ENCODE data around the gene MICAL2.

MICAL2 gene

DNA sequence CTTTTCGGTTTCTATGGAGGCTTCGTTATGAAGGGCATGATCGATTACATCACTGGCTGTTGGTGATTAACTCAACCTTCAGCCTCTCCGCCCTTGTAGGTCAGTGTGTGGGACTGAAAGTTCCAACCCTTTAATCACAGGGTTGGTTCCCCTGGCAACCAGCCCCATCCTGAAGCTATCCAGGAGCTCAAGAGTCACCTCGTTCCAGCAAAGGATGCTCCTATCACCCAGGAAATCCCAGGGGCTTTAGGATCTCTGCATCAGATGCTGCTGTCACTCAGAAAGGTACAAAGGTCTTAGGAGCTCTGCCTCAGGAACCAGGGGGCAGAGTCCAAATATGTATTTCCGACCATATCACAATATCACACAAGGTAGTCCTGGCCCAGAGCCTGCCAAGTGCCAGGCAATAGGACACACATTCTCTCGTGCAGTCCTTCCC is 143.5 kb downstream of the MICAL2 start:
- DNase-seq, result no peak

DNA sequence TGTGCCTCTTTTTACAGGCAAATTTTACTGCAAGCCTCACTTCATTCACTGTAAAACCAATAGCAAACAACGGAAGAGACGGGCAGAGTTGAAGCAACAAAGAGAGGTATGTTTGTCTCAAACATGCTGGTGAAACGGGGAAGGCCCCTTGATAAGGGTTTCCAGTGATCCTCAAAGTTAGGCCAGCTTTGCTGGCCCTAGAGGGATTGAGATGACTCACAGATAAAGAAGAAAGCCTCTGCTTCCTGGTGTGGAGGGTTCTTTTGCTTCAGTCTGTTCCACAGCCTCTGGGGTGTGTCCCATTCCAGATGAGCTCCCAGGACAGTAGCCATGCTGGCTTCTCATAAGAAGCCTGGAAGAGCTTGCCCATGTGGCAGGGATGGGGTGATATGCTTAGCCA is 148.1 kb downstream of the MICAL2 start:
- no peak for DNase-seq

DNA sequence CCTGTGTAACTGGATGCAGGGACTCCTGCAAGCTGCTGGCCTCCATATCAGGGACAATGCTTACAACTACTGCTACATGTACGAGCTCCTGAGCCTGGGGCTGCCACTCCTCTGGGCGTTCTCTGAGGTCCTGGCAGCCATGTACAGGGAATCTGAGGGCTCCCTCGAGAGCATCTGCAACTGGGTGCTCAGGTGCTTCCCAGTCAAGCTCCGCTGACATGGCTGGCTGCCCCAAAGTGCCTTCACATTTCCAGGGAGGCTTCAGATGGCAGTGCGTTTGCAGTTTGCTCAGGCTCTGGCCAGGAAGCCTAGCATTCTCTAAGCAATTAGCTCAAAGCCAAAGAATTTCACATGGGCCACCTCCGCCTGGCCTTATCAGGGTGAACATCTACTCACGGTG is 149.6 kb downstream of the MICAL2 start:
- DNase-seq, result no peak

DNA sequence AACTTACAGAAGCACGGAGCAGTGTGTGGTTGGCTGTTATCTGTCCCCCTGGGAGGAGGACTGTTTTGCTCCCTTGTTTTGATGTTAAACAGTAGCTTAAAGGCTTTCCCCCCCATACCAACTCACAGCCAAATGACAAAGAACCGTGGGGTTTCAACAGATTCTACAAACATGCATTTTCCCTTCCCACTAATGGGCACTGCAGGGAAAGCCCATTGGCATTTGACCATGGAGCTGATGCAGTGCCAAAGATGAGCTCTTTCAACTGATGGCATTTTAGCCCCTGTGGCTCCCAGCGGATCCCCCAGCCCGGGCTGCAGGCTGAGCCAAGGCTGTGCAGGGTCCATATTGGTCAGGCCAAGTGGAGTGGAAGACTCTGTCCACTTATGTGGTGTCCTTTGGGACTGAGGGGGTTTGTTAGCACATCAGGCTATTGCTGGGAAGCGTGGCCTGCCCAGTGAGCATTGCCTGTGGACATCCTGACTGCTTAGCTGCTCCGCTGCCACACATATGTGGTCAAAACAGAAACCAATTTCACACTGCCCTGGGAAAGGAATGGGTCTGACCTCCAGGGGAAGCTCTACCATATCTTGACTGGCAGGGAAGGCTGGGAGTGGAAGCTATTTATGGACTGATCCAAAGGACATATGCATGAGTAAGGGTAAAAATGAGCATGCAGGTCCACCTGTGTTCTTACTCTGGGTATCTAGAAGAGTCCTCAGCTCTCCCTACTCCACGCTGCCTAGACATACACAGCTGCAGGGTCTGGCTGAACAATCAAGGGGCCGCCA is 150.5 kb downstream of the MICAL2 start:
- DNase-seq, result no peak

DNA sequence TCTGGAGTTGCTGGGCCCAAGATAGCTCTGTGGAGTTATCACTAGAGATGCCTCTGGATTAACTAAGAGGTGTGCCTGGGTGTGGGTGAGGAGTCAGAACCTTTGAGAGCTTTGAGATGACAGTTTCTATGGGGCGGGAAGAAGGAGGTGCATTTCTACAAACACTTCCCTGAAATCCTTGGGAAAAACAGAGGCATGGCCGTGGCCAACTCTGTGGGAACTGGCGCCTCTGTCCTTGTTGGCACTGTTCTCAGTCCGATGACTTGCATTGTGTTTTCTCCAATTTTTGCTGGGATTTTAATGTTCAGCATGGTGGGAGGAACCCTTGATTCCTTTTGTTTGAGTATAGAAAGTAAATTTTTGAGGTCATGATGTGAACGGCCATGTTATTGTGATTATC is 151.2 kb downstream of the MICAL2 start:
- no peak for DNase-seq

DNA sequence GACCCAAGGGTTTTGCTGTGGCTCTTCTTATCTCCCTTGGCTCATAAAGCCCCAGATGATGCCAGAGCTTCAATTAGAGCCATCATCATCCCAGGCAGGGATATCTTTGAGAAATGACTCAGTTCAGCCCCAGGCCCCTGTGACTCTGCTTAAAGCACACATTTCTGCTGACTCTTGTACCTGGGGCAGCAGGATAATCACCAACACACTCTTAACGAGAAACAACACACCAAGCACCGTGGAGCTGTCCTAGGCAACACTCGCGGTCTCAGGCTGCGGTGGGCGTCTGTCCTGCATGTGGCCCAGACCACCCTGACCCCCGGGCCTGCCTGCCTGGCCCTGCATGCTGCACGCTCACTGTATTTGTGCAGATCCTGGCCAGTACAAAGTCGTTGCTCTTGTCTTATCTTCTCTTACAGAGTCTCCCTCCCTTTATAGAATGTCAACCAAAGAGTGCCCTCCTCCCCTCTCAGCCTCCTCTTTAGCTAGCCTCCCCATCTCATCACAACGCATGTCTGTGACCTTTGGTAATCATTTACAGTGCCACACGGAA is 152.8 kb downstream of the MICAL2 start:
- DNase-seq, result no peak

DNA sequence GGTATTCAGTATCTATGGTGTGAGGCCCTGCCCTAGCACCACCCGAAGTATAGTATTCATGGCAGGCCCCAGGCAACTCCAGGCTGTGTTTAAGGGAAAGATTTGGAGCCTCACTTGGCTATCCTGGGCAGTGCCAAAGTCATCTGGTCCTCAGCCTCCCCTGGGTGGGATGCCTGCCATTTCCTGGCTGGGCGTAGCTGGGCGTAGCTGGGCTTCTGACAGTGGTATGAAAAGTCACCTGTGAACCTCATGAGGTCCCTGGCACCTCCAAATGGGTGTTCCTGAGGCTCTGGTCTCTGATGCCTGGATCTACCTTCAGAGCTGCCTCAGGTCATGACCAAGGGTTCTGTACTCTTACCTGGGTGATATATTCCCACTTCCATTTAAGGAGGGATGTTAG is 154.0 kb downstream of the MICAL2 start:
- no peak for DNase-seq

DNA sequence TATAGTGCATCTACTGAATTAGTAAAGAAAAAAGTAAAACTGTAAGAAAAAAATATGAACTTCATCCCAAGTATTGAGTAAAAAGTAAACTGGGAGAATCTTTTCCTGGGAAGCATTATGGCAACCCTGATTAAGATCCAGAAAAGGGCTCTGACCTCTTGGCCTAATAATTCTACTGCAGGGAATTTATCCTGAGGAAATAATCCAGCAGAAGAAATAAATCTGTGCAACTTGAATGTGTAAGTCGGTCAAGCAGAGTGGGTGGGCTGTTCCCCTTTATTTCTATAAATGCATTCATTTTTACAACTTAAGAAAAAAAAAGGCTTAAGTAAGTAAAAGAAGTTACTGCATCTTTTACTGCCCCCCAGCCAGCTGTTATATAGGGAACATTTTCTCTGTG is 155.7 kb downstream of the MICAL2 start:
- DNase-seq, result no peak

DNA sequence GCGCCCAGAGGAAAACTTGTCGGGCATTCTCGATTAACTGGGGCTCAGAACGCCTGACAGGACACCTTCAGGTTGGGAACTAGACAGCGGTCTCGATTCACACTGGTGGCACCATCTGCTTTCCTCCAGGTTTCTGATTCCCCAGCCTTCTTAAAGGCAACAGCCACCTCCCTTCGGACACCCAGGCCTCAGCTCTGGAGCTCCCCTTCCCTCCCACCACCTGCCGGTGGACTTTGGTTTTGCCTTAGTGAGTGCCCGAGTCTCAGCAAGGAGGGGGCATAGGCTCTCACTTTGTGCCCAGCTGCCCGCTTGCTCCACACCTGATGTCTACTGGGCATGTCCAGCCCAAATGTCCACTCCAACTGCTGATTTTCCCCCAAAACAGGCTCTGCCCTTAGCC is 156.6 kb downstream of the MICAL2 start:
- no peak for DNase-seq

DNA sequence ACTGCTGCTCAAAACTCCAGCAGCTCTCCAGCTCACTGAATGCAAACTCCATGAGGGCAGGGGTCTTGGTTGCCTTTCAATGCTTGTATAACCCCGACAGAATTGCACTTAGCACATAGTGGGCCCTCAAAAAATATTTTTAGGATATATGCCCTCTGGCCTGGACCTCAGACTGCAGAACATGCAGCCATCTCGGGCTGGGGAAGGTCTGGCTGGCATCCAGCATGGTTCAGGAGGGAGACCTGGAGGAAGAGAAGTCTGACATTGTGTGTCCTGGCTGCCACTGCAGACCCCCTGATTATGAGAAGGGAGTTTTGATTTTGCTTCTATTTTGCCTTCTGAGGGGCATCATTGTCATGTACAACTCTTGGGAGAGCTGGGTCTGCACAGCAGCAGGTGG is 157.5 kb downstream of the MICAL2 start:
- DNase-seq, result no peak

DNA sequence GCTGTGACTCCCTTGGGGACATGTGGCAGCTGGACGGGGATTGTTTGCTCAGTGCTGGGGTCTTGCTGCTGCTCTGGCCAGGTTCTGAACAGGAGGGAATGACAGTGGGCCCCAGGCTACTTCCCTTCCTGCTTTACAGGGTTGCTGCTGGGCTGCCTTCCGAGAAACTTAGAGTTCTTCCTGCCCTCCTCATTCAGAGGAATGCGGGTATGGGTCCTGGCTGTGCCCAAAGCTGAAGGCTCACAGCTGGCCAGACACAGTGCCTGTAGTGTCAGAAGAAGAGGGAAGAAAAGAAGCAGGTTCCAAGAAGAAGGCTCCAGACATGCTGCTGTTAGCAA is 158.7 kb downstream of the MICAL2 start:
- DNase-seq, result no peak

DNA sequence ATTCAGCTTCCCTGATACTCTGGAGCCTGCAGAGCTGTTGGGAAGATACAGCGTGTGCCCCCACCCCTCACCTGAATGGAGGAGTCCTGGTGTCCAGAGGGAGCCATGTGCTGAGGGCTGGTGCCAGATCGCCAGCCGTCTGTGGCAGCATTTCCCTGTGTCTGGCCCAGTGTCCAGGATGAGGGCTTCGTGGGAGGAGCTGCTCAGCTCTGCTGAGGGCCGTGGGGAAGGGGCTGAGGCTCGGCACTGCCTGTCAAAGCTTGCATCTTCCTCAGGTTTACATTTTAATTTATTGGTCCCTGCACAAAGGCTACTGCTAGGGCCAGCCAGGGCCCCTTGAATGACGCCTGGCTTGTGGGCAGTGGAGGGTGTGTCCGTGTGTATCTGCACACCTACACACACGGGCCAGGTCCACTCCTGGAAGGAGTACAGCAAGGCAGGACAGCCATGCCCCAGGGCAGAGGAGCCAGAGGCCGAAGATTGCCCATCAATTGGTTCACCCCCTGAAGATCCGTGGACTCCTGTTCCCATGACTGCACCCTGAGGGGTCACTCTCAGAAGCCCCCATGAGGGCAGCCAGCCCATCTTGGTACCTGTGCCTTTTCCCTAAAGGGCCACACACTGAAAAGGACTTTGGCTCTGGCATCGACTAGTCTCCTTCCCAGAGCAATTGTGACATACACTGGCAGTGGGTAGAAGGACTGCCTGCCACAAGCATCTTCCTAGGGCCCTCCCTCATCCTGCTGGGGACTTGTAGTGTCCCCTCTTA is 159.2 kb downstream of the MICAL2 start:
- no peak for DNase-seq

DNA sequence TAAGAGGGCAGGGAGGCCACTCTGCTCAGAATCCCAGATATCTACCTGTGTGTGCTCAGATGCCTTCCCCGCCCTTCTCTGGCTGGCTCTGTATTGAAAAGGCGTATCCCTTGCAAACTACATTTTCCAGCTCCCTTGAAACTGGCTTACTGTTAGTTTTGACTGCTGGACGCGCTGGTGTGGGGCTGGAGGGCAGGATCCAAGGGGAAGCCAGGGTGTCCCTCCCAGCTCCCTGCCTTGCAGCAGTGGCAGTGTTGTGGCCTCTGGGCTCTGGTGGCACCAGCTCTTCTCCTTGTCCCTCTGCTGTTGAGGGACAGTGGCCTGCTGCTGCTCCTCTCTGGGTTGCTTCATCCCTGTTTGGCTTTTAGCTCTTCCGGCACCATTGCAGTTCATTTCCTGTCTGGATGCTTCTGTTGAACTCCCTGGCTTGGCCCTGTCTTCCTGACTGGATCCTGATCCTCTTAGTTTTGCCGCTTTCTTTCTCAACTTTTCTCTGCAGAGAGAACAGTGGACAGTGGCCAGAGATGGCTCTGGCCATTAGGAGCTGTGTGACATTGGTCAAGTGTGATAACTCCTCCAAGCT is 159.9 kb downstream of the MICAL2 start:
- DNase-seq, result no peak

DNA sequence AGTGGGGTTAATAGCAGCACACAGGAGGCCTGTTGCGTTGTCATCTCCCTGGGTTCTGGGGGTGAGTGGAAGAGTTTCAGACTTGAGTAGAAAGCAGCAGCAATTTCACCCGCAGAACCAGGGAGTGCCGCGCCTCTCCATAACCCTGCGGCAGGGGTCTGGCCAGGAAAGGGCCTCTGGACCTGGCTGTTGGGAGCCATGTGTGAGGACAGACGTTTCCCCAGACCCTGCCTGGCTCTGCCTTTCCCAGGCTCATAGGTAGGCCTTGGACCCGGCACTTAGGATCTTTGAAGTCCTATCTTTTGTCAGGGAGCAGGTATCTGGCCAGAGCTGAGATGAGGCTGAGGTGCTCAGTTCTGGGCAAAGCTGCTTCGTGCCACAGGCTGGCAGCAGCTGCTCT is 160.4 kb downstream of the MICAL2 start:
- DNase-seq, result no peak

DNA sequence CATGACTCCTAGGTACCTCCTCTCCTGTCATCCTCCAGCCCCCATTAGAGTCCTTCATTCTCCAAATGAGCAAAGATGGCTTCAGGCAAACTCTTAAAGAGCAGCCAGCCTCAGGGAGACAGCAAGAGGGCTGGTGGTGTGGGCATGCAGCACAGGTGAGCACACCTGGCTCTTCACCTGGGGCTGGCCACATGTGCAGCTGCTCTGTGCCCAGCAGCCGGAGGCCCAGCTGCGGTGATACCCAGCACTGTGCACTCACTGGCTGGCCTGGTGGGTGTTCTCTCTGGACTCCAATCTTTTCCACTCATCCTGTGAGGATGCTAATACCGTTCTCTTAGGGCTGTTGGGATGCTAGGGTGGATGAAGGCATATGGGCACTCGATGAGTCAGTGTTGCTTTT is 160.9 kb downstream of the MICAL2 start:
- no peak for DNase-seq

DNA sequence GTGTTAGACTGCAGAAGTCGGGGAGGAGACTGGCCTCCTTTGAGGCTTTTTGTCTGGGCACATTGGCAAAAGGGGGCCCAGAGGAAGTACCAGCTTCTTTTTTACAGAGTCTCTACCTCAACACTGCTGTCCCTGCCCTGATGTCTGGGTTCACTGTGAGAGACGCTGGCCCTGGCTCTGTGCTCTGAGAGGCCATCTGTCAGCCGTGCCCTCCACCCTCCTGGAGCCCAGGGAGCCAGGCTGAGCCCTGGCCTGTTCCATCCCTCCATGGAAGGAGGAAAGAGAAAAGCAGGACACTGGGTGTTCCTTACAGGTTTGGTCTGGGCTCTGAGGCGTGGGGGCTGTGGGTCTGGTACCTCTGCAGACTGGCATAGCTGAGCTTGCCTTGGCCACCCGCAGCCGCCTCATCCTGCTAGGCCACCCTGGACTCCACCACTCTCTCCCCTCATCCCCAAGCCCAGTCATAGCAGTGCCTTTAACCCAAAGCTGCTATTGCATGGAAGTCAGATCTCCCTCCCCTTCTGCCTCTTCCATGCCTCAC is 161.5 kb downstream of the MICAL2 start:
- no peak for DNase-seq

DNA sequence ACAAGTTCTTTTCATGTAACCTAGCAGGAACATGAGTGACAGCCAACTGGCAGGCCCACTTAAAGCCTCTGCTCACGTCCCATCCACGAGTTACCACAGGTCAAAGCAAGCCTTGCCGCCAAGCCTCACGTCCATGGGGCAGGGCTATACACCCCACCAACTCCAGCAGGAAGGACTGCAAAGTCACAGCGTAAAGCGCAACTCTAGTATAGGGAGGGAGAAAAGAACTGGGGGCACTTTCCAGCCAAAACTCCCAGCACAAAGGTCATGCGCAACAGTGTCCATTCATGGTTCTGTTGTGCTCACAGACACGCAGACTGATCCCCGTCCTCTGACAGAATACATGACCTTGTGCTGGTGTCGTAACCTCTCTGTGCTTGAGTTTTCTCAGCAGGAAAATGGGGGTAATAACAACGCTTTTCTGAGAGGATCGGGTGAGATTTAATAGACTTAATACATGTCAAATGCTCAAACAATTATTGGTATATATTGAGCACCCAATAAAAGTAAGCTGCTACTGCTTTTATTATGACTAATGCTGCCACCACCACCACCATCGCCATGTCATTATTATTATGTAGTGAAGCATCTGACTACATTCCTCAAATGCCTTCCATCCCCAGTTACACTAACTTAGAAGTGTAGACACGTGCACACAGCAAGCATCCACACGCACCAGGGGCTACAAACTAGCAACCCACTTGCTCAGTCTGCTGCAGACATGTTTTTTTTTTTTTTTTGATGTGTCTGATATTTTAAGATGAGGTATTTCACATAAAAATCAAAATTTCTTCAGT is 162.6 kb downstream of the MICAL2 start:
- no peak for DNase-seq

DNA sequence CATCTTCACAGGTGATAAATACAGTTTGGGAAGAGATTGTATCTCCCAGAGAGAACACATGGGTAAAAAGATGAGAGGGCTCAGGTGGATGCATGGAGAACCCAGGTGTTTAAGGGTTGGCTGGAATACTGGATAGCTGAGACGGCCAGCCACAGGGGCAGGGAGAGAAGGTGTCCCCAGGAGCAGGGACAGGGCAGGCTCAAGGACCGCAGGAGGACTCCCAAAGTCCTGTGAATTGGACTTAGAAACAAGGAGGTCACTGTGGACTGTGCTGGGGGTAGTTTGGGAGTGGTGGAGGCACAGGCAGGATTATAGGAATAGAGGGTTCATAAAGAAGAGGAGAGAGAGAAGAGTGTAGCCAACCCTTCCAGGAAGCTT is 163.2 kb downstream of the MICAL2 start:
- no peak for DNase-seq

DNA sequence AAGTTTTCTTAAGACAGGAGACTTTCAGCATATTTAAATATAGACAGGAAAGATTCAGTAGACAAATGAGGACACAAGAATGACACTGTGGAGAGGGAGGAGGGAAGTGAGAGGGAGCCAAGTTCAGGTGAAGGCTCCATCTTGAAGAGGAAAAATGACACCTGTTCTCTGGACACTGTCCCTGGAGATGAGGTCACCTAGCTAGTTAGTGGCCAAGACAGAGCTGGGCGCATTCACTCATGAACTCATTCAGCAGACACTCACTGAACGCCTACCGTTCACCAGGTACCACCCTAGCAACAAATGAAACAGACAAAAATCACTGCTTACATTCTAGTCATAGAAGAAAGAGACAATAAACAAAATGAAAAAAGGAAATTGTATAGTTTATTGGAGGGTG is 163.7 kb downstream of the MICAL2 start:
- no peak for DNase-seq

DNA sequence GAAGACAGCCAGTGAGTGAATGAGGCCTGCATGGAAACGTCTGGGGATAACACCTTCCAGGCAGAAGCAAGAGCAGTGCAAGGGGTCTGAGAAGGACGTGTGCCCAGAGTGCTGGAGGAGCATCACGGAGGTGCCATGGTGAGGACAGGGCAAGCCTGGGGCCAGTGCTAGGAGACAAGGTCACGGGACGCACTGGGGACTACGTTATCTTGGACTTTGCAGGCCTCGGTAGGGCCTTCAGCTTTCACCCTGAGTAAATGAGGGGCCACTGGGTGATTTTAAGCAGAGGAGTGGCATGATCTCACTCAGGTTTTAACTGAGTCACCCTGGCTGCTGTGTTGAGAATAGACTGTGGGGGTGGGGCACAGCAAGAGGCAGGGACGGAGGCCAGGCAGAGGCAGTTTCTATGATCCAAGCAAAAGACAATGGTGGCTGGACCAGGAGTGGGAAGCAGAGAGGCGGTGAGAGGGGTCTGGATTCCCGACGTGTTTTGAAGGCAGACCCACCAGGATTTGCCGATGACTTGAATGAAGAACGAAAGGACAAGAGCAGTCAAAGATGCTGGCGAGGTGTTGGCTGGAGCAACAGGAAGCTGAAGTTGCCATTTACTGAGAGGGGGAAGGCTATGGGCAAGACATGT is 164.3 kb downstream of the MICAL2 start:
- no peak for DNase-seq

DNA sequence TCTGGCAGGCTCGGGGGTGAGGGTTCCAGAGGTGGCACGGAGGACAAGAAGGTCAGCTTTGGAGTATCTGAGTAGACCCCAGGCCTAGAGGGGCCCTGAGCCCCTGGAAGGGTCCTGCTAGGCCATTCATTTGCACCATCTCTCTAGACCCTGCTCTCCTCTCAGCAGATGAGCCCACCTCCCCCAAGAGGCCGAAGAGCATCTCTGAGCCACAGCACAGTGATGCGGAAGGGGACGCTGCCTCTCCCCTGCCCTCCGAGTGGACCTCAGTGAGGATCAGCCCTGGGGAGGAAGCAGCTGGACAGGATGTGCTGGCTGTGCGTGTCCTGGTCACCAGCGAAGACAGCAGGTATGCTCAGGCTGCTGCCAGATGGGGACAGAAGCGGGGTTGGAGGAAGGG is 165.4 kb downstream of the MICAL2 start:
- no peak for DNase-seq

DNA sequence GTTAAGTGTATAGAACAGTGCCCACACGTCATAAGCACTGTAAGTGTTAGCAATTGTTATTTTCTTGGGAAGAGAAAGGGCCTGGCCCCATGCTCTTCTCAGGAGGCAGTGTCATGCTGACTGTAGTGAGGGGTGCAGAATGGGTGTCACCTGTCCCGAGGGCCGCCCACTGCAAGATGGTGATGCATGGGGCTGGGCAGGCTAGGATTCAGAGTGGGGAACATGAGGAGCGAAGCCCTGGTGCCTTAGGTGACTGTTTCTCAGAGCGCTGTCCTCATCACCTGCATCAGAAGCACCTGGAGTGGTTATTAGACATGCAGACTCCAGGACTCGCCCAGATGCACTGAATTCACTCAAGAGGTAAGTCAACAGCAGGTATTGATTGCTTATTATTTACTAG is 166.0 kb downstream of the MICAL2 start:
- no peak for DNase-seq
